ENCODE measurements around the gene KRT73. TPM values are rescaled to one million over a fixed set of nuclear protein-coding genes. Genes with fewer than 3 reads are reported as not detected.

The KRT73 gene
- polyA plus RNA-seq, 1 donor: not detected

- no peak for DNase-seq (ENCODE audit: low read depth)
Observed at GRCh38 chr12:52622349-52622748, 4.0 kb upstream of the KRT73 start.

GRCh38 chr12:52618866-52619265 is 507 bp upstream of the KRT73 start:
- DNase-seq (ENCODE audit: low read depth): no peak

GRCh38 chr12:52617403-52617785 is 965 bp downstream of the KRT73 start:
- DNase-seq (ENCODE audit: low read depth): no peak

- DNase-seq (ENCODE audit: low read depth): no peak
Observed at GRCh38 chr12:52616680-52617402, 1.5 kb downstream of the KRT73 start.

GRCh38 chr12:52615912-52616311 is 2.4 kb downstream of the KRT73 start:
- DNase-seq (ENCODE audit: low read depth): no peak

- DNase-seq (ENCODE audit: low read depth): no peak
Observed at GRCh38 chr12:52615208-52615868, 3.0 kb downstream of the KRT73 start.

- DNase-seq (ENCODE audit: low read depth): no peak
Observed at GRCh38 chr12:52614381-52615207, 3.8 kb downstream of the KRT73 start.

GRCh38 chr12:52613384-52614030 is 4.9 kb downstream of the KRT73 start:
- DNase-seq (ENCODE audit: low read depth): no peak

GRCh38 chr12:52612431-52613383 is 5.7 kb downstream of the KRT73 start:
- DNase-seq (ENCODE audit: low read depth): no peak

- no peak for DNase-seq (ENCODE audit: low read depth)
Observed at GRCh38 chr12:52611080-52611468, 7.3 kb downstream of the KRT73 start.

GRCh38 chr12:52608826-52609630 is 9.3 kb downstream of the KRT73 start:
- no peak for DNase-seq (ENCODE audit: low read depth)

- no peak for DNase-seq (ENCODE audit: low read depth)
Observed at GRCh38 chr12:52608161-52608560, 10.2 kb downstream of the KRT73 start.

GRCh38 chr12:52607314-52607713 is 11.0 kb downstream of the KRT73 start:
- no peak for DNase-seq (ENCODE audit: low read depth)

GRCh38 chr12:52606581-52607218 is 11.7 kb downstream of the KRT73 start:
- no peak for DNase-seq (ENCODE audit: low read depth)

- DNase-seq (ENCODE audit: low read depth): no peak
Observed at GRCh38 chr12:52606096-52606495, 12.3 kb downstream of the KRT73 start.

GRCh38 chr12:52605542-52605941 is 12.8 kb downstream of the KRT73 start:
- no peak for DNase-seq (ENCODE audit: low read depth)

- no peak for DNase-seq (ENCODE audit: low read depth)
Observed at GRCh38 chr12:52604859-52605258, 13.5 kb downstream of the KRT73 start.

GRCh38 chr12:52603314-52603713 is 15.0 kb downstream of the KRT73 start:
- no peak for DNase-seq (ENCODE audit: low read depth)

- no peak for DNase-seq (ENCODE audit: low read depth)
Observed at GRCh38 chr12:52602552-52602951, 15.8 kb downstream of the KRT73 start.

GRCh38 chr12:52601671-52602070 is 16.7 kb downstream of the KRT73 start:
- DNase-seq (ENCODE audit: low read depth): no peak
